ENCODE data around the gene RNF13.

Gene RNF13

DNA sequence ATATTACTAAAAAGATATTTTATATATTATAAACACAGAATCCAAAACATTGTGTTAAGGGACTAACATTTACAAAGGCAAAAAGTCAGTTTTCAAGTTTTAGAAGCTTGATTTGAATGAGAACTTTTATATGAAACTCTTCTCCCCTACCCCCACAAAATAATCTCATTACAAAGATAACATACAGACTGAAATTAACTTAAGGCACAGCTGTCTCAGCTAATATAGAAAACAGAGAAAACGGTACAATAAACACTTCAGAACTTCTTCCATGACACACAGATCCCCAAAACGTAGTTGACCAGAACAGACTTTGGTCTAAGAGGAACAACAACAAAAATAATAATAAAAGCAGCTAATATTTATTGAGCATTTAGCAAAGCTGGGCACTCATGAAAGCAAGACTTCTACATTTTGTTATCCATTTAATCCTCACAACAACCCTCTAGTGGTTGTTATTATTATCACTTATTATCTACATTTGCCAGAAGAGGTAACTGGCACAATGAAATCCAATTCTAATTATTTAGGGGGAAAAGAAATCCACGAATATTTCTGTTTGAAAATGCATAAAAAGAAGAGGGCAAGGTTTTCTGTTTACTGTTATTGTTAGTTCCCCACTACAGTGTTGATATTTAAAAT is 89.6 kb downstream of the RNF13 start:
- TF ChIP-seq SIN3A (IDR thresholded peaks at IDR 0.05; ENCODE audit: borderline replicate concordance, insufficient read depth, low read length) (no peak), TAF1 (IDR thresholded peaks at IDR 0.05; ENCODE audit: borderline replicate concordance, insufficient read depth, low read length) (no peak), REST (IDR thresholded peaks at IDR 0.05; ENCODE audit: insufficient read depth in 1 of 2, low read depth in 2 of 2, low read length in 2 of 2) (no peak), FOXP2 (optimal IDR thresholded peaks at IDR 0.05; ENCODE audit: borderline replicate concordance, extremely low read depth, extremely low read length, insufficient read depth) (no peak), POLR2AphosphoS5 (IDR thresholded peaks at IDR 0.05; ENCODE audit: low read depth, low read length) (no peak)

- TF ChIP-seq FOXP2 (optimal IDR thresholded peaks at IDR 0.05; ENCODE audit: borderline replicate concordance, extremely low read depth, extremely low read length, insufficient read depth) = no peak
- TF ChIP-seq SIN3A (IDR thresholded peaks at IDR 0.05; ENCODE audit: borderline replicate concordance, insufficient read depth, low read length) = no peak
- TF ChIP-seq TAF1 (IDR thresholded peaks at IDR 0.05; ENCODE audit: borderline replicate concordance, insufficient read depth, low read length) = no peak
- TF ChIP-seq POLR2AphosphoS5 (IDR thresholded peaks at IDR 0.05; ENCODE audit: low read depth, low read length) = no peak
- TF ChIP-seq REST (IDR thresholded peaks at IDR 0.05; ENCODE audit: insufficient read depth in 1 of 2, low read depth in 2 of 2, low read length in 2 of 2) = no peak
These were observed 93.0 kb downstream of the RNF13 start for GRCh38 chr3:149906036-149906435.

DNA sequence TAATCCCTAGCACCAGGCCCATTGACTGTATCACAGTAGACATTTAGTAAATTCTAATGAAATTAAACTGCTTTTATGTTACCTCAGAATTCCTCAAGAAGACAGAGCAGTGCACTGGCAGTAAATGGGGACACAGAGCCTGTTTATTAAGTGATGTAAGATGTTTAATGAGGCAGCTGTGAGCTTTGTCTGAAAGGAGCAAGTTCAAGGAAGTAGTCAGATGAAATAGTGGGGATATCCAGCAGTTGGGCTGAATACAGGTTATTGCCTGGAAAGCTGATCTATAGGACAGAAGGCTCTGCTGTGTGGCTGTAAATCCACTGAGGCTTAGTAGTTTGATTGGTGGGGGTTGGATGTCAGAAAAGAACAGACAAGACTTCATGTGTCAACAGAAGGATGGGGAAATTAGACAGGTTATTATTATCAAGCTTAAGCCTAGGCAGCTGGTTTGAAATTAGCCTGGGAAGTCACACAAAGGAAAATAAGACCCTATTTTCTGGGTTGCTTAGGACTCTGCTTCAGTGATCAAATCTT is 95.5 kb downstream of the RNF13 start:
- TF ChIP-seq SIN3A (IDR thresholded peaks at IDR 0.05; ENCODE audit: borderline replicate concordance, insufficient read depth, low read length) (no peak), TAF1 (IDR thresholded peaks at IDR 0.05; ENCODE audit: borderline replicate concordance, insufficient read depth, low read length) (no peak), REST (IDR thresholded peaks at IDR 0.05; ENCODE audit: insufficient read depth in 1 of 2, low read depth in 2 of 2, low read length in 2 of 2) (no peak), FOXP2 (optimal IDR thresholded peaks at IDR 0.05; ENCODE audit: borderline replicate concordance, extremely low read depth, extremely low read length, insufficient read depth) (no peak), POLR2AphosphoS5 (IDR thresholded peaks at IDR 0.05; ENCODE audit: low read depth, low read length) (no peak)

DNA sequence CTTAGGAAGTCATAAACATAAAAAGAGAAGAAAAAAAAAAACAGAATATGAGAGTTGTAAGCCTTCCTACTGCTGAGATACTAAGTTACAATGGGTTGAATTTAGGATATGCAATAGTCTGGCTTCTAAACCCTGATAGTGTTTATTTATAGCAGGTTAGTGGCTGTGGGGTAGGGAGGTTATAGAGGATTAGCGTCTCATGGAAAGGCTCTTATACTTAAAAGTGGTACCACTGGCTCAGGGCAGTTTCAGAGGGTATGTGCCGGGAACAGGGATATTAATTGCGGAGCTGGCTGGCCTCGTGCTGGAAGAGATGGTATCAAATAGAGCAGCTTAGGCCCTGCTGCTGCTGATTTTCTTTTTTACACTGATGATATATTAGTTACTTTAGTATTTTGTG is 96.9 kb downstream of the RNF13 start:
- no peak for TF ChIP-seq TAF1 (IDR thresholded peaks at IDR 0.05; ENCODE audit: borderline replicate concordance, insufficient read depth, low read length)
- TF ChIP-seq REST (IDR thresholded peaks at IDR 0.05; ENCODE audit: insufficient read depth in 1 of 2, low read depth in 2 of 2, low read length in 2 of 2) = no peak
- TF ChIP-seq SIN3A (IDR thresholded peaks at IDR 0.05; ENCODE audit: borderline replicate concordance, insufficient read depth, low read length) = no peak
- TF ChIP-seq FOXP2 (optimal IDR thresholded peaks at IDR 0.05; ENCODE audit: borderline replicate concordance, extremely low read depth, extremely low read length, insufficient read depth) = no peak
- TF ChIP-seq POLR2AphosphoS5 (IDR thresholded peaks at IDR 0.05; ENCODE audit: low read depth, low read length) = no peak
